Activated T-cell treated with anti-CD3 and anti-CD28 coated beads for 24 hours (primary cell): ENCODE results near the gene ZNF550.
"Not testable (repeated sequence)": the region's sequence is repeated elsewhere in the genome, so short reads cannot be mapped to it uniquely, and the experiment has no call there.

Source experiments
- DNase-seq: peaks from one replicate; pipeline ENCODE4 v3.0.0-alpha.2; 2020; ENCODE audit warnings: low read depth

ZNF550 gene

GRCh38 chr19:57527136-57527881 is 32.4 kb downstream of the ZNF550 start, which contains the start of gene ZNF549:
Gene ZNF549 (plus strand): TSS chr19:57527356. CDS start chr19:57527574, 218 bp downstream.
- peak; percentile 88 for DNase-seq

GRCh38 chr19:57518021-57518420 is 41.6 kb downstream of the ZNF550 start:
- not testable (repeated sequence) for DNase-seq

GRCh38 chr19:57515255-57515654 is 44.4 kb downstream of the ZNF550 start:
- DNase-seq = no peak

GRCh38 chr19:57512845-57513244 is 46.8 kb downstream of the ZNF550 start:
- DNase-seq = no peak

- no peak for DNase-seq
Observed at GRCh38 chr19:57511484-57511883, 48.2 kb downstream of the ZNF550 start.

GRCh38 chr19:57506163-57506562 is 53.5 kb downstream of the ZNF550 start:
- DNase-seq = no peak

- not testable (repeated sequence) for DNase-seq
Observed at GRCh38 chr19:57500400-57500799, 59.3 kb downstream of the ZNF550 start.

- peak; percentile 92 for DNase-seq
Observed at GRCh38 chr19:57499680-57500395, 59.8 kb downstream of the ZNF550 start, which contains the start of gene ZNF773. Gene ZNF773 (plus strand): TSS chr19:57499938. CDS start chr19:57500081, 143 bp downstream.

GRCh38 chr19:57499332-57499679 is 60.4 kb downstream of the ZNF550 start:
- not testable (repeated sequence) for DNase-seq

- DNase-seq = not testable (repeated sequence)
Observed at GRCh38 chr19:57488299-57488644, 71.4 kb downstream of the ZNF550 start.

GRCh38 chr19:57487477-57488298 is 72.0 kb downstream of the ZNF550 start, which contains the start of gene ZNF419:
Gene ZNF419 (plus strand): TSS chr19:57487750. CDS start chr19:57487951, 201 bp downstream.
- DNase-seq = peak; percentile 92
